ENCODE measurements around the gene ERC2. TPM values are rescaled to one million over a fixed set of nuclear protein-coding genes. Genes with fewer than 3 reads are reported as not detected.

The ERC2 gene
- total RNA-seq, 4 donors from 2014 or later: 5.3 to 8.8 (median 7.8) TPM

- TF ChIP-seq POLR2A (IDR thresholded peaks at IDR 0.05) (no peak), CTCF (IDR thresholded peaks at IDR 0.05) (no peak)
- Histone ChIP-seq H3K27me3 (no peaks in the 10 kb centered on the region), H3K4me1 (no peaks in the 10 kb centered on the region), H3K27ac (no peak overlapping the region), H3K4me3 (replicated peaks in 1 of 3) (no peak overlapping the region), H3K36me3 (no peaks in the 10 kb centered on the region), H3K9me3 (no peaks in the 10 kb centered on the region)
- no peak for DNase-seq
- intact Hi-C loops (cut with DNase I): no loop called here
Measured at GRCh38 chr3:55714057-55714456, 754.2 kb downstream of the ERC2 start.

- no peak overlapping the region for H3K4me3 ChIP-seq (replicated peaks in 1 of 3)
- H3K36me3 ChIP-seq: no peaks in the 10 kb centered on the region
- H3K4me1 ChIP-seq: peaks cover 0 to 6% of the 10 kb centered on the region in 2 donors
- no peaks in the 10 kb centered on the region for H3K9me3 ChIP-seq
- no peak overlapping the region for H3K27ac ChIP-seq
- no peak for DNase-seq
- WGBS, 2 donors: 85 to 99% methylated on average over 1 of the region's 1 CpG
- no peak for TF ChIP-seq CTCF (IDR thresholded peaks at IDR 0.05)
- TF ChIP-seq POLR2A (IDR thresholded peaks at IDR 0.05): no peak
- H3K27me3 ChIP-seq: no peaks in the 10 kb centered on the region
- intact Hi-C loops (cut with DNase I): no loop called here
Measured at GRCh38 chr3:55711646-55712045, 756.6 kb downstream of the ERC2 start.

GRCh38 chr3:55709411-55710012 is 758.8 kb downstream of the ERC2 start:
- H3K9me3 ChIP-seq: no peaks in the 10 kb centered on the region
- TF ChIP-seq CTCF (IDR thresholded peaks at IDR 0.05) (no peak), POLR2A (IDR thresholded peaks at IDR 0.05) (no peak)
- no peak overlapping the region for H3K4me3 ChIP-seq (replicated peaks in 1 of 3)
- no peak for DNase-seq
- H3K36me3 ChIP-seq: no peaks in the 10 kb centered on the region
- intact Hi-C loops (cut with DNase I): no loop called here
- no peaks in the 10 kb centered on the region for H3K27me3 ChIP-seq
- WGBS, 2 donors: 73 to 84% methylated on average over 8 of the region's 8 CpGs
- peaks cover 0 to 6% of the 10 kb centered on the region in 2 donors for H3K4me1 ChIP-seq
- H3K27ac ChIP-seq: no peak overlapping the region

GRCh38 chr3:55708921-55709320 is 759.3 kb downstream of the ERC2 start:
- no peaks in the 10 kb centered on the region for H3K9me3 ChIP-seq
- TF ChIP-seq CTCF (IDR thresholded peaks at IDR 0.05) (no peak), POLR2A (IDR thresholded peaks at IDR 0.05) (no peak)
- H3K4me1 ChIP-seq: peaks cover 0 to 6% of the 10 kb centered on the region in 2 donors
- intact Hi-C loops (cut with DNase I): no loop called here
- no peak overlapping the region for H3K27ac ChIP-seq
- DNase-seq: no peak
- 93 to 96% methylated on average over 7 of the region's 7 CpGs for WGBS, 2 donors
- H3K4me3 ChIP-seq (replicated peaks in 1 of 3): no peak overlapping the region
- H3K36me3 ChIP-seq: no peaks in the 10 kb centered on the region
- no peaks in the 10 kb centered on the region for H3K27me3 ChIP-seq

GRCh38 chr3:55708242-55708641 is 760.0 kb downstream of the ERC2 start:
- Histone ChIP-seq H3K4me1 (peaks cover 0 to 6% of the 10 kb centered on the region in 2 donors), H3K4me3 (replicated peaks in 1 of 3) (no peak overlapping the region), H3K9me3 (no peaks in the 10 kb centered on the region), H3K27me3 (no peaks in the 10 kb centered on the region), H3K36me3 (no peaks in the 10 kb centered on the region), H3K27ac (no peak overlapping the region)
- intact Hi-C loops (cut with DNase I): no loop called here
- 49 to 75% methylated on average over 3 of the region's 3 CpGs for WGBS, 2 donors
- TF ChIP-seq CTCF (IDR thresholded peaks at IDR 0.05) (no peak), POLR2A (IDR thresholded peaks at IDR 0.05) (no peak)
- no peak for DNase-seq
